Upper lobe of right lung (tissue), 1 donor: Measurements from ENCODE around the gene NONO. TPM values are rescaled to one million over a fixed set of nuclear protein-coding genes. Genes with fewer than 3 reads are reported as not detected.
"Not testable (repeated sequence)": the region's sequence is repeated elsewhere in the genome, so short reads cannot be mapped to it uniquely, and the experiment has no call there.

Experiments
- ATAC-seq: fragments of 200-7000 bp; cut with Tn5 transposase; one replicate; pipeline ENCODE4 v1.9.1; 2020; ENCODE audit warnings: mild to moderate bottlenecking, moderate library complexity
- DNase-seq: peaks from one replicate; pipeline ENCODE4 v3.0.0-alpha.2; 2020
- H3K27ac ChIP-seq: fragments of 200-600 bp; one replicate; pipeline ENCODE4 v1.8.0; 2022
- H3K27me3 ChIP-seq: fragments of 200-600 bp; one replicate; pipeline ENCODE4 v1.8.0; 2022; ENCODE audit warnings: mild to moderate bottlenecking
- H3K36me3 ChIP-seq: fragments of 200-600 bp; one replicate; pipeline ENCODE4 v1.8.0; 2022
- H3K4me1 ChIP-seq: fragments of 200-600 bp; one replicate; pipeline ENCODE4 v1.8.0; 2022
- H3K4me3 ChIP-seq: fragments of 200-600 bp; one replicate; pipeline ENCODE4 v1.8.0; 2022; ENCODE audit warnings: mild to moderate bottlenecking
- H3K9me3 ChIP-seq: fragments of 200-600 bp; one replicate; pipeline ENCODE4 v1.8.0; 2022
- intact Hi-C: fragments of 100-400 bp; cut with DNase I; formaldehyde crosslinking; loops from one replicate; pipeline ENCODE4 v1.11.0; 2022
- total RNA-seq: library from RNA; stranded (reverse); fragmentation: NEBNext Ultra II Directional; extraction: Animal tissue kit (Norgen Biotek cat#: 25700); gene quantifications from one replicate; pipeline ENCODE4 v1.2.1, GENCODE V29; 2021
- TF ChIP-seq, protein P1 (sequence below): fragments of 200-600 bp; IDR thresholded peaks from one replicate; pipeline ENCODE4 v1.8.0; 2022; ENCODE audit warnings: antibody characterized with exemption
- donor health status: DM: no; HTN: yes; CAD: no; lungs with severe emphysema.

NONO gene
- total RNA-seq, 1 donor from 2014 or later = 208 TPM

DNA sequence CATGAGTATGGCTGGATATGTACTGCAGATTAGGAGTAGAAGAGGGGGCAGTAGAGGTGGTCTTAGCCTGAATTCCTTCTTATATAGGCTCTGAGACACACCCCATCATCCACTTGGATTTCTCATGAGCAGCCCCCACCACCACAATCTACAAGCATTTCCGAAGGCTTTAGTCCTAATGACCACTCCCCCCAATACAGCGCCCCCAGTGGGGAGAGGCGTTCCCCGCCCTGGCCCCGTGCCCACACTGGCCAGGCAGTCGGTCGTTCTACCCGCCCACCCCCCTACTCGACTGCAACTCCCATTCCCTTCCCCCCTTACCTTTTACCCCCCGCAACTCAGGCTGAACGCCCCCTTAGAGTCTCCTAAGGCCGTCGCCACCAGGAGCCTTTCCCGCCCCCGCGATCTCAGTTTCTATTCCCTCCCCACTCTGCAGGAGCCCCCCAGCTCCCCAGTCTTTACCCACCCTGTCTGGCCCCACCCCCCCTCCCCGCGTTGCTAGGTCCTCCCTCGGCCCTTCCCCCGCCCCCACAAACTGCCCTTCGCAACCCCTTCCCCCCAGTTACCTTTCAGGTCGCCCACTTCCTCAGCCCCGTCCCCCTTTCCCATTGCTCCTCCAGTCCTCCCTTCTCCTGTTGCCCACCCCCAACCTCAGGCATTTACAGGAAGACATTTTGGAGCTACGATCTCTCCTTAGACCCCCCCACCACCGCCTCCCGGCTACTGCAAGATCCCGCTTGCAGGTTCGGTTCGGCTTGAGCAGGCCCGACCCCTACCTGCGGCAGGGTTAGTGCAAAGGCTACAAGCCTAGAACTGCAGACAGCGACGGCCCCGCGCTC, 30.0 kb upstream of the NONO start:
- no peaks in the 10 kb centered on the region for H3K9me3 ChIP-seq
- DNase-seq (peak; percentile 68), ATAC-seq (no peak)
- no peaks in the 10 kb centered on the region for H3K36me3 ChIP-seq
- TF ChIP-seq, protein P1, sequence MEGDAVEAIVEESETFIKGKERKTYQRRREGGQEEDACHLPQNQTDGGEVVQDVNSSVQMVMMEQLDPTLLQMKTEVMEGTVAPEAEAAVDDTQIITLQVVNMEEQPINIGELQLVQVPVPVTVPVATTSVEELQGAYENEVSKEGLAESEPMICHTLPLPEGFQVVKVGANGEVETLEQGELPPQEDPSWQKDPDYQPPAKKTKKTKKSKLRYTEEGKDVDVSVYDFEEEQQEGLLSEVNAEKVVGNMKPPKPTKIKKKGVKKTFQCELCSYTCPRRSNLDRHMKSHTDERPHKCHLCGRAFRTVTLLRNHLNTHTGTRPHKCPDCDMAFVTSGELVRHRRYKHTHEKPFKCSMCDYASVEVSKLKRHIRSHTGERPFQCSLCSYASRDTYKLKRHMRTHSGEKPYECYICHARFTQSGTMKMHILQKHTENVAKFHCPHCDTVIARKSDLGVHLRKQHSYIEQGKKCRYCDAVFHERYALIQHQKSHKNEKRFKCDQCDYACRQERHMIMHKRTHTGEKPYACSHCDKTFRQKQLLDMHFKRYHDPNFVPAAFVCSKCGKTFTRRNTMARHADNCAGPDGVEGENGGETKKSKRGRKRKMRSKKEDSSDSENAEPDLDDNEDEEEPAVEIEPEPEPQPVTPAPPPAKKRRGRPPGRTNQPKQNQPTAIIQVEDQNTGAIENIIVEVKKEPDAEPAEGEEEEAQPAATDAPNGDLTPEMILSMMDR = peak; percentile 40
- H3K4me3 ChIP-seq = peak overlapping the region; percentile 63
- intact Hi-C loops = no loop called here
- no peaks in the 10 kb centered on the region for H3K4me1 ChIP-seq
- no peaks in the 10 kb centered on the region for H3K27me3 ChIP-seq
- H3K27ac ChIP-seq = peak overlapping the region; percentile 81

DNA sequence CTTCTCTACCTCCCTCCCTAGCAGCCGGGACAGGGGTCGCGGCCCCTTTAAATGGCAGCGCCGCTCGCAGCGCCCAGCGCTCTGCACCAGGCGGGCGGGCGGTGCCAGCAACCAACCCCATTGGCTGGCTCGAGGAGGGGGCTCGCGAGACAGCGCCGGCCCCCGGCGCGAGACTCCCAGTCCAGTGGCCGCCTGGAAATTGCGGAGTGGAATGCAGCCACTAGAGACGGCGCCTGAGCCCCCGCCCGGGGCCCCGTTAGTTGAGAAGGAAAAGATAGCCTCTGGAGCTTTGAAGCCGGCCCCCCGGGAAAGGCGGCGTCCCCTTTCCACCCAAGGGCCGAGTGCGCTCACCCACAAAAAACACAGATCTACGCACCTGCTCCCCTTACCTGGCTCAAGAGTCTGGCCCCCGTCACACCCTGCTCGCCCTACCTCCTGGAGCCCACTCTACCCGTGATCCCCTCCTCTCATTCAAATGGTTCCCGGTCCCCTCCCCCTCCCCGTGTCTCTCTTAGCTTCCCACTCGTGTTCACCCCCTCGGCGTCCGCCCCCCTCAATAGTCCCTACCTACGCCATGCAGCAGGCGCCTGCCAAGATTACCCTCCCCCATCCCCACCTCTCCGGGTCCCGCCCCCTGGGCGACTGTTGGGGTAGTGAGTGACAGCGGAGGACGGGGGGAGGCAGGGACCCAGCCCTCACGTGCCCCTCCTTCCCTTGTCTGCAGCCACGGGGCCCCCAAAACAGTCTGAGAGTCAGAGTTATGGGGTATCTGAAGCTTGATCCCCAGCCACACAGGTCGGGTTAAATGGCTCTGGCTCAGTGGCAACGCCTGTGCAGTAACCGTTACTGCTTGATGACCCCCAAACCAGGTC, 29.1 kb upstream of the NONO start, which contains the start of gene ZMYM3:
TSS of gene ZMYM3 (minus strand) at position 49 of the 872 bp plus-strand sequence. CDS start 885 bp downstream, outside the sequence.
- no peaks in the 10 kb centered on the region for H3K4me1 ChIP-seq
- H3K36me3 ChIP-seq = no peaks in the 10 kb centered on the region
- peak within 1 kb of the TSS; percentile 63 for H3K4me3 ChIP-seq
- TF ChIP-seq, protein P1 = no peak
- intact Hi-C loops = no loop called here
- DNase-seq = peak; percentile 93
- H3K27ac ChIP-seq = peak within 1 kb of the TSS; percentile 81
- H3K27me3 ChIP-seq = no peaks in the 10 kb centered on the region
- ATAC-seq = peak; percentile 96
- H3K9me3 ChIP-seq = no peaks in the 10 kb centered on the region

DNA sequence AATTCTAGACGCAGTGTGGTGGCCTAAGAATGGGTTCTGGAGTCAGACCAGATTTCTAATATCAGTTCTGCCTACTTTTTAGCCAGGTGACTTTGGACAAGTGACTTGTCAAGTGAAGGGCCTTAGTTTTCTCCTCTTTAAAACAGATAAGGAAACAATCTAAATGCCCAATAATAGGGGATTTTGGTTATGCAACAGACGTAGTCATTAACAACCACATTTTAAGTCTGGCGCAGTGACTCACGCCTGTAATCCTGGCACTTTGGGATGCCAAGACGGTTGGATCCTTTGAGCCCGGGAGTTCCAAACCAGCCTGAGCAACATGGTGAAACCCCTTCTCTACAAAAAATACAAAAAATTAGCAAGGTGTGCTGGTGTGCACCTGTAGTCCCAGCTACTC, 27.4 kb upstream of the NONO start:
- Histone ChIP-seq H3K27ac (peak overlapping the region; percentile 63), H3K4me1 (no peaks in the 10 kb centered on the region), H3K4me3 (no peak overlapping the region), H3K36me3 (no peaks in the 10 kb centered on the region), H3K27me3 (no peaks in the 10 kb centered on the region), H3K9me3 (no peaks in the 10 kb centered on the region)
- DNase-seq (no peak), ATAC-seq (no peak)
- TF ChIP-seq, protein P1 = no peak
- intact Hi-C loops = no loop called here

DNA sequence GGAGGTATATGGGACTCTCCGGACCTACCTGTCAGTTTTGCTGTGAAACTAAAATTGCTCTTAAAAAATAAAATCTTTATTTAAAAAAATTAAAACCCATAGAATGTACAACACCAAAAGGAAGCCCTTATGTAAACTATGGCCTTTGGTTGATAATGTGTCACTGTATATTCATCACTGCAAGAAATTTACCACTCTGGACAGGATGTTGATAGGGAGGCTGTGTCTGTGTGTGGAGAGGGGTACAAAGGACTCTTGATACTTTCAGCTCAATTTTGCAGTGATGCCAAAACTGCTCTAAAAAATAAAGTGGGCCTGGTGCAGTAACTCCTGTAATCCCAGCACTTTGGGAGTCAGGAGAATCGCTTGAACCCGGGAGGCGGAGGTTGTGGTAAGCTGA, 26.6 kb upstream of the NONO start:
- TF ChIP-seq, protein P1 = no peak
- intact Hi-C loops = no loop called here
- DNase-seq (no peak), ATAC-seq (no peak)
- Histone ChIP-seq H3K9me3 (no peaks in the 10 kb centered on the region), H3K27ac (no peak overlapping the region), H3K27me3 (no peaks in the 10 kb centered on the region), H3K4me3 (no peak overlapping the region), H3K36me3 (no peaks in the 10 kb centered on the region), H3K4me1 (no peaks in the 10 kb centered on the region)

DNA sequence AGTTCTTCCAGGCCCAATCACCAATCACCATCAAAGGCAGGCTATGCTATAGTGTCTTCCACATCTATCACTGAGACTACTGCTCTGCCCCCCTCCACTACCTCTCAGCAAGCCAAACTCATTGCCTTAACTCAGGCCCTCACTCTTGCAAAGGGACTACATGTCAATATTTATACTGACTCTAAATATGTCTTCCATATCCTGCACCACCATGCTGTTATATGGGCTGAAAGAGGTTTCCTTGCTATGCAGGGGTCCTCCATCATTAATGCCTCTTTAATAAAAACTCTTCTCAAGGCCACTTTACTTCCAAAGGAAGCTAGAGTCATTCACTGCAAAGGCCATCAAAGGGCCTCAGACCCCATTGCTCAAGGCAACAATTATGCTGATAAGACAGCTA, 14.8 kb upstream of the NONO start:
- H3K36me3 ChIP-seq, H3K27ac ChIP-seq, H3K4me1 ChIP-seq, DNase-seq, H3K4me3 ChIP-seq, H3K27me3 ChIP-seq, ATAC-seq, intact Hi-C loops, H3K9me3 ChIP-seq: not testable (repeated sequence)
